GM06990 (cell line): ENCODE data around the gene CDIPT.

Experiments used
- DNase-seq: peaks from one replicate; pipeline ENCODE4 v3.0.0-alpha.2; 2011; ENCODE audit not compliant: insufficient read length; ENCODE audit errors: extremely low read depth
- H3K27me3 ChIP-seq: replicated peaks from 2 replicates; pipeline ENCODE4 v1.6.0; 2011; ENCODE audit warnings: low read length; ENCODE audit not compliant: control insufficient read depth, insufficient read depth
- H3K36me3 ChIP-seq: 2 replicates; pipeline ENCODE4 v1.5.1; 2011; ENCODE audit warnings: low read length; ENCODE audit not compliant: control insufficient read depth, insufficient read depth
- H3K4me3 ChIP-seq: replicated peaks from 2 replicates; pipeline ENCODE4 v1.5.1; 2011; ENCODE audit warnings: low read depth, mild to moderate bottlenecking, control low read depth, low read length
- CTCF ChIP-seq: IDR thresholded peaks from 2 replicates; pipeline ENCODE4 v1.5.1; 2011; ENCODE audit warnings: low read length, control low read depth, mild to moderate bottlenecking, inconsistent platforms; ENCODE audit not compliant: insufficient read depth, poor library complexity, severe bottlenecking

CDIPT gene

GRCh38 chr16:29862383-29862883 is 593 bp downstream of the CDIPT start:
- Histone ChIP-seq H3K27me3 (no peaks in the 10 kb centered on the region), H3K36me3 (peaks cover 8% of the 10 kb centered on the region), H3K4me3 (peak overlapping the region; percentile 91)
- no peak for DNase-seq
- no peak for TF ChIP-seq CTCF

GRCh38 chr16:29860218-29860617 is 2.8 kb downstream of the CDIPT start:
- H3K4me3 ChIP-seq, result no peak overlapping the region
- H3K27me3 ChIP-seq, result no peaks in the 10 kb centered on the region
- DNase-seq, result no peak
- TF ChIP-seq CTCF, result no peak
- H3K36me3 ChIP-seq, result peaks cover 8% of the 10 kb centered on the region

GRCh38 chr16:29858974-29859373 is 4.1 kb downstream of the CDIPT start:
- no peak overlapping the region for H3K4me3 ChIP-seq
- no peaks in the 10 kb centered on the region for H3K27me3 ChIP-seq
- H3K36me3 ChIP-seq, result peaks cover 8% of the 10 kb centered on the region
- no peak for TF ChIP-seq CTCF
- no peak for DNase-seq

GRCh38 chr16:29858149-29858849 is 4.7 kb downstream of the CDIPT start:
- Histone ChIP-seq H3K4me3 (no peak overlapping the region), H3K36me3 (peaks cover 8% of the 10 kb centered on the region), H3K27me3 (no peaks in the 10 kb centered on the region)
- no peak for DNase-seq
- TF ChIP-seq CTCF, result no peak

- H3K27me3 ChIP-seq, result no peaks in the 10 kb centered on the region
- H3K36me3 ChIP-seq, result peaks cover 8% of the 10 kb centered on the region
- H3K4me3 ChIP-seq, result no peak overlapping the region
- no peak for TF ChIP-seq CTCF
- no peak for DNase-seq
Observed at GRCh38 chr16:29857133-29857760, 5.8 kb downstream of the CDIPT start.
